HG03520 (cell line): ENCODE data around the gene IFT122.

Source experiments
- ATAC-seq: cut with Tn5 transposase; IDR thresholded peaks from one replicate; pipeline ENCODE4 v1.9.1; 2021; ENCODE audit warnings: mild to moderate bottlenecking, moderate library complexity; ENCODE audit not compliant: unreplicated experiment

IFT122 gene

DNA sequence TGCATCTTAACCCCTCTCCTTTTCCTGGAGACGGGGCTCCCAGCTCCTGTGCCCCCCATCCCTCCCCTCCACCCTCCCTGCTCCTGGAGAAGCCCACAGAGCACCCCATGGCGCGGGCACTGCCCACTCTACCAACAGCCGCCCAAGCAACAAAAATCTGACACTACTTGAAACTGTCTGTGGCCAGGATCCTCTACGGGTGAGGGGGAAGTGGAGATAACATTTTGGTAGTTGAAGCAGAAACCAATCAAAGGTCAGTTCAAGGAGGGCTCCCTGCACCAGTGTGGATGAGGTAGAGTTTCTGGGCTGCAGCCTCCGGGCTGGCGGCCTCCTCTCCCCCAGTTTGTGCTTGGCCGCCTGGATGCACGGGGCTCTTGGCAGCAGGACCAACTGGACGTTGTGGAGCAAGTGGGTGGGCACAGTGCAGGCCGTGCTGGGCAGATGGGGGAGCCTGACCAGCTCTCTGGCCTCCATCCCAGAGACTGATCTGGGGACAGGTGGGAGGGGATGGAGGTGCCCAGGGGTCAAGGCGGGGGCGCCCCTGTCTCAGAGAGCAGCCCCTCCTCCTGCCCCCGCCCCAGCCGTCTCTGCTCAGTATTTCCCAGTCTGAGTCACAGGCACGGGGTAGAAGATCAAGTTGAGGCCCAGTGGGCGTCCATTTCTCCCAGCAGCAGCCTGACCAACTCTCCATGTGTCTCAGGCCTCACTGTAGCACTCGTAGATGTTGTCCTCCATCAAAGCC is 115.8 kb downstream of the IFT122 start:
- ATAC-seq = no peak

DNA sequence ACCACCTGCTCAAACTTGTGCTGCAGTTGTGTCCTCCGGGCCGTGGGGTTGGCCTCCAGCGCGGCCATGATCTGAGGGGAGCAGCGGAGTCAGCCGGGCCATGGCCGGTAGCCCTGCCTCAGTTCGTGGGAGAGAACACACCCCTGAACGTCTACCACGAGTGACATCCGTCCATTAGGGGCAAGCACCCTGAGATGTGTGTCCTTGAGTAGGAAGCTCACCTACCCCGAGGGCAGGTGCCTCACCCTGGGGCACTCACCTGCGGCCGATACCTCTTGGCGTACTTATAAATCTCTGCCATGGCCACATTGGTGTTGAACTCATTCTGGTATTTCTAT is 116.3 kb downstream of the IFT122 start:
- no peak for ATAC-seq

GRCh38 chr3:129556890-129557547 is 117.0 kb downstream of the IFT122 start:
- ATAC-seq = no peak

- ATAC-seq = no peak
Observed at GRCh38 chr3:129557548-129557894, 117.5 kb downstream of the IFT122 start.

DNA sequence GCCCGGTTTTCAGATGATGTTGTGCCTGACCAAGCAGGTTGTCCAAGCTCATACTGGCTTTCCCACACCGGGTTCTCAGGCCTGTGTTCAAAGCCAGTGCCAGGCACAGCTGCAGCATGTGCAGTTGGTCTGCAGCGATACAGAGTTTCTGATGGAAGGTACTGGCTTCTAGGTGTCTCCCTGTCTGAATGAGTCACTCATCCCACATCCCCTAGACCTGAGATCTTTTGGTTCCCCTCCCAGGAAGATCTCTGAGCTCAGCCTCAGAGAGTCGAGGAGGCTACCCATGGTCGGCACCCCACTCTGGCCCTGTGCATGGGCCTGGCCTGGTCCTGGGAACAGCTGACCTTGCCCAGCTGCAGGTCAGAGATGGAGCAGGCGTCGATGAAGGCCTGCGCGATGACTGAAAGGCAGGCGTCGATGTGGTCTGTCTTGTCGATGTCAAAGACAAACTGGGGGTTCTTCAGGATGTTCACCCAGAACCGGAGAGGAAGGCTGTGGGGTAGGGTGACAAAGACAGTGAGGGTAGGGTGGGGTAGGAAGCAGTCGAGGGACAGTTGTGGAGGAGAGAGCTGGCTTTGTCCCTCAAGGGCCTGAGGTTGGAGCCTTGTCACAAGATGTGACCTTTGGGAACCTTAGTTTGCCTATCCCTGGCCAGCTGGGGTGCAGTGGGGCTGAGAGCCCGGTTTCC is 118.2 kb downstream of the IFT122 start:
- no peak for ATAC-seq

DNA sequence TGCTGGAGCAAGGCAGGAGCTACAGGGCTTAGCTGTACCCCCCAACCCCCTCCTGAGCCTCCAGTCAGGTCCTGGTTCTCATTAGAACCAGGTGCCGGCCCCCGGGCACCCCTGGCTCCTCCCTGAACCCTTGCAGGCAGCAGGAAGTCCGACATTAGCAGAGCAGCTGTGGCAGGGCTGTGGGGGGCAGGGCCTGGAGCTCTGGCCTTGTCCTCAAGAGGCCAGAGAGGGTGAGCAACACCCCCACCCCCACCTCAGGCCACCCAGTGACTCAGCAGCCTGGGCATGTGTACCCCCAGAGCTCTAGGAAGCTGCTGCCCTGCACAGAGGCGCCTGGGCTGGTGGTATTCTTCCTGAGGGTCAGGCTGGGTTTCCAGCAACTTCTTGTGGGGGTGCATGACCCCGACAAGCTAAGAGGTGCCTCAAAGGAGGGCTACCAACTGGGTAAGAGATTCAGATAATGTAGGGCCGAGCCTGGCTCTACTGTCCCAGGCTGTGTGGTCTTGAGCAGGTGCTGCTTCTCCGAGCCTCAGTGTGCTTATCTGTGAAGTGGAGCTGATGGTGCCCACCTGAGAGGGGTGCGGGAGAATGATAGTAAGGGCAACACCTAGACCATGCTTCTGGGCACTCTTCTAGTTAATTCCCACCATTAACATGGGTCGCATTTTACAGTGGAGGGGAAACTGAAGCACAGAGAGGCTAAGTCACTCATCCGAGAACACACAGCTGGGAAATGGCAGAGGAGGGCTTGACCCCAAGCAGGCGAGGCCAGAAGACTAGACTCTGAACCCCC is 118.9 kb downstream of the IFT122 start:
- no peak for ATAC-seq

GRCh38 chr3:129559565-129560079 is 119.6 kb downstream of the IFT122 start:
- ATAC-seq = no peak

DNA sequence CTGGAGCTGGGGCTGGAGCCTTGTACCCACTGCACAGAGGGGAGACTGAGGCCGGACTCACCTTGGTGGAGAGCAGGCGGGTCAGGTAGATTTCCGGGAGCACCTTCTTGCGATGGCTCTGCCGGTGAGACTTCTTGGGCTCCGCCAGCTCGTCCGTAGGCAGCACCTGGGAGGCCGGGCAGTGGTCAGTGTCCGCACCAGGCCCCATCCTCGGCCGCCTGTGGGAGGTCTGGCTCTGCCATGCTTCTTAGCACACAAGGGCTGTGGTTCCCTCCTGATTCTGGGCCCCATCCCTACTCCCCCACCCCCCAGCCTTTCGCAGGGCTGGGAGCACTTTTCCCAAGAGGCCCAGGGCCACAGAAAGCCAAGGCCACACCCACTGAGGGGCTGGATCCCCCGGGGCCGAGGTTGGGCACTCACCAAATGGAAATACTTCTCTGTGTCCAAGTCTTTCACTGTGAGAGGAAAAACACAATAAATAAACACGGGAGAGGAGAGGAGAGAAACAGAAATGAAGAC is 120.3 kb downstream of the IFT122 start:
- no peak for ATAC-seq

DNA sequence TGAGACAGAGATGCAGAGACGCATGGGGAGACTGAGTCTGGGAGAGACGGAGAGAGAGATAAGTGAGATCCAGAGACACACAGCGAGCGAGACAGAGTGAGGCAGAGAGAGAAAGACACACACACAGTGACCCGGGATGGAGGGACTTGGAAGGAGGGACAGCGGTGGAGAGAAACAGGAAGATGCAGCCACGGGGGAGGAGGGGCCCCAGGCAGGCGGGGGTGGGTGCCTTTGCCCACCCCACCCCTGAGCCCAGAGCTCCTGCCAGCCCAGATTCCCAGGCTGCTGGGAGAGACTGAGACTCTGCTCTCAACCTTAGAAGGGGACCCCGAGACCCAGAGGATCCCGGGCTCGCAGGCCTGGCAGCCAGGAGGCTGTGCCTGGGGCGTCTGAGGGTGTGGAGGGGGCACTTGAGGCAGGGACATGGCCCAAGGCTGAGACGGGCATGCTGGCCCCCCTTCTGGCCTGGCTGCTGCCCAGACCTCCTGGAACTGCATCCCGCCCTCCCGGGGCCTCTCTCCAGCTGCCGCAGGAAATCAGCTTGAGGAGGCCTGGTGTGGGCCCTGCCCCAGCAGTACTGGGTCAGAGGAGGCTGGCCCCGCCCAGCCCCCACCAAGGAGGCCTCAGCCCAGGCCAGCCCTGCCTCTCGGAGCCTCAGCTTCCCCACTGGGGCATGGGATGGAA is 121.0 kb downstream of the IFT122 start:
- no peak for ATAC-seq

DNA sequence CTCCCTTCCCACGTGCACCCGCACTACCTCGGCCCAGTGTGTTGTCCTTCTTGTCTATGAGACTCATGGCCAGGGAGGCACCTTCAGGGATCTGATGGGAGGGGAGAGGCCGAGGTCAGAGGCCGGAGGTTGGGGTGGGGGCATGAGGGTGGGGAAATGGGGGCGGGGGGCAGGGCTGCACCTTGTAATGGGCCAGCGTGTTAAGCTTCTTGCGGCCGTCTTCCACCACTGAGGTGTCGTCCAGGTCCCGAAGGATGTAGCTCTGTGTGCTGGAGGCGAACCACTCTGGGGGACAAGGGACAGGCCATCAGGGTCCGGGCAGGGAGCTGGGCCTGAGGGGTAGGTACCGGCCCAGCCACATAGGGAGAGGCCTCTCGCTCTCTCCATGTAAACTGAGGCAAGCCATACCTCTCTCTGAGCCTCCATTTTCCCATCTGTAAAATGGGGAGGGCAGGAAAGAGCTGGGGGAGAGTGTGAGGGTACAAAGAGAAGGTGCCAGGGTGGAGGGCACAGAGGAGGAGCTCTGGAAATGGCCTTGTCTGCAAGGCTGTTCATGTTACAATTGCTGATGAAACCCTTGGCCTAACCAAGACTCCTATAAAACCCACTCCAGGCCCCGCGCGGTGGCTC is 121.7 kb downstream of the IFT122 start:
- ATAC-seq = no peak

GRCh38 chr3:129562803-129563202 is 122.8 kb downstream of the IFT122 start:
- ATAC-seq = no peak

DNA sequence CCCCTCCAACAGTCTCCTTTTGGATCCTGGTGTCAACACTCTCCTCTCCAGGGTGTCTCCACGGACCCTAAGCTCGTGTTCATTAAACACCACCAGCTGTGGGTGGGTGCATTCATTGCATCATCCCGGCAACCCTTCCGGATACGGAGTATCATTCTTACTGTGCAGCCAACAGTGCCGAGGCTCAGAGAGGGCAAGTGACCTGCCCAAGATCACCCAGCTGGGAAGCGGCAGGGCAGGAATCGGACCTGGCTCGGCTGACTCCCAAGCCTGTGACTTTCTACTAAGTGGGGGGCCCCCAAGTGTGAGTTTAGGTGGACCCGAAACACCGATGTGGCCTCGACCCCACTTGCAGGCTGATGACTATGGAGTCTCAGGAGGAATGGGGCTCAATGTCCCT is 123.3 kb downstream of the IFT122 start:
- no peak for ATAC-seq

- no peak for ATAC-seq
Observed at GRCh38 chr3:129563850-129564535, 124.0 kb downstream of the IFT122 start.

GRCh38 chr3:129564981-129565644 is 125.1 kb downstream of the IFT122 start:
- ATAC-seq = no peak

GRCh38 chr3:129565902-129566301 is 125.9 kb downstream of the IFT122 start:
- ATAC-seq = no peak

- ATAC-seq = no peak
Observed at GRCh38 chr3:129567176-129567705, 127.2 kb downstream of the IFT122 start.

GRCh38 chr3:129567939-129568338 is 127.9 kb downstream of the IFT122 start:
- ATAC-seq = no peak

- no peak for ATAC-seq
Observed at GRCh38 chr3:129569856-129570255, 129.8 kb downstream of the IFT122 start.
